HG03442 (cell line): Measurements from ENCODE around the gene JAGN1.
"Not testable (repeated sequence)": the region's sequence is repeated elsewhere in the genome, so short reads cannot be mapped to it uniquely, and the experiment has no call there.

Experiments used
- ATAC-seq: cut with Tn5 transposase; IDR thresholded peaks from one replicate; pipeline ENCODE4 v1.9.1; 2021; ENCODE audit warnings: mild to moderate bottlenecking, moderate library complexity; ENCODE audit not compliant: unreplicated experiment

JAGN1 gene

DNA sequence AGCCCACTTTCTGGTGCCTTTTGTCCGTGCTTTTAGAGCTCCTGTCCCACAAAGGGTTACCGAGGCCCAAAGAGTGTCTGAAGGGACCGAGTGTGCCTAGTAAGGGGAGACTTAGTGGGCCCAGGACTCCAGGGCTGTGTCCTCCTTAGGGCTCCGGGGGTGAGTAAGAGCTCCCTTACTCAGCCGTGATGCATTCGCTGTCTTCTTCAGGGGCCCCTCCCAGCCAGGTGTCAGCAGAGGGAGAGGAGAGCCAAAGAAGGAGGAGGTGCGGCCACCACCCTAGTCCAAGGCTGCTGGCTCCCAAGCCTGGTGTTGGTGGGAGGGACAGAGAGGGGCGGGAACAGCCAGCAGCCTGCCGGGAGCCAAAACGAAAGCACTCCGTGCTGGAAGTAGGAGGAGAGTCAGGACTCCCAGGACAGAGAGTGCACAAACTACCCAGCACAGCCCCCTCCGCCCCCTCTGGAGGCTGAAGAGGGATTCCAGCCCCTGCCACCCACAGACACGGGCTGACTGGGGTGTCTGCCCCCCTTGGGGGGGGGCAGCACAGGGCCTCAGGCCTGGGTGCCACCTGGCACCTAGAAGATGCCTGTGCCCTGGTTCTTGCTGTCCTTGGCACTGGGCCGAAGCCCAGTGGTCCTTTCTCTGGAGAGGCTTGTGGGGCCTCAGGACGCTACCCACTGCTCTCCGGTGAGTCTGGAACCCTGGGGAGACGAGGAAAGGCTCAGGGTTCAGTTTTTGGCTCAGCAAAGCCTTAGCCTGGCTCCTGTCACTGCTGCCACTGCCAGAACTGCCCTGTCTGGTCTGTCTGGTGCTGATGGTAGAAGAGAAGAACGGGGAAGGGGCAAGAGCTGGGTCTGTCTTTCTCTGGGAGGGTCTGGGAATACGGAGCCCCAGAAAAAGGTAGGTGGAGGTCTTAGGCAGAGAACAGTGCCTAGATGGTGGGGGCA is 26.6 kb downstream of the JAGN1 start, which contains the start of gene IL17RC:
Gene IL17RC (plus strand): TSS at position 365 of the 947 bp plus-strand sequence. CDS start 218 bp downstream, at position 583.
- no peak for ATAC-seq

DNA sequence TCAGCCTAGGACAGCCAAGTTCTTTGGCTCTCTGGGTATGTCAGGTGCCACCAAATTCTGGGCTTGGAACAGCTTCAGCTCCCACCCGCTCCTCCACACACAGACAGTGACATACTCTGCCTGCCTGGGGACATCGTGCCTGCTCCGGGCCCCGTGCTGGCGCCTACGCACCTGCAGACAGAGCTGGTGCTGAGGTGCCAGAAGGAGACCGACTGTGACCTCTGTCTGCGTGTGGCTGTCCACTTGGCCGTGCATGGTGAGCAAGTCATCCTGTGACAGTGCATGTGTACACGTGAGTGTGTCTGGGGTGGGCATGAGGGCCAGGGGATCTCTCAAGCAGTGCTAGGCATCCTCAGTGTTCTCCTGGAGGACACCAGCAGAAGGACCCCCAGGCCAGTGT is 27.4 kb downstream of the JAGN1 start:
- ATAC-seq: no peak

DNA sequence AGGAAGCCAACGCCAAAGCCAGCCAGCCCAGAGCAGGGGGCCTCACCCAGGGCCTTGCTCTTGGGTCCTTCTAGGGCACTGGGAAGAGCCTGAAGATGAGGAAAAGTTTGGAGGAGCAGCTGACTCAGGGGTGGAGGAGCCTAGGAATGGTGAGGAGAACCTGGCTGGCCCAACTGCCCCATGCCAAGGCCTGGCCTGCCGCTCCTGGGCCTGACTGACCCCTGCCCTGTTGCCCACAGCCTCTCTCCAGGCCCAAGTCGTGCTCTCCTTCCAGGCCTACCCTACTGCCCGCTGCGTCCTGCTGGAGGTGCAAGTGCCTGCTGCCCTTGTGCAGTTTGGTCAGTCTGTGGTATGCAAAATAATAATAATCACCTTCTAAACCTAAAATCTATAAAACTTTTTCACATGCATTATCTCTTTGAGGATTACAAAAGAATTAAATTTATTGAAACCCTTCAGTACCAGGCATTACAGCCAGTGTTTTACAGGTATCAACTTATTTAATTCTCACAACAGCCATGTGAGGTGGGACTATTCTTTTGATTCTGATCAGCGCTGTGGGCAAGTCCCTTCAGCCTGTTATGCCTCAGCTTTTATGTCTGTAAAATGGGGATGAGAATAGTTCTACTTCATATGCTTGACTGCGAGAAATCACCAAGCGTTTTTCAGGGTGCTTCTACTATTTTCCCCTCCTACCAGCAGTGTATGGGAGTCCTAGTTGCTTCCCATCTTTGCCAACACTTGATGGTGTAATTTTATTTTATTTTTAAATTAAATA is 28.0 kb downstream of the JAGN1 start:
- ATAC-seq: no peak

DNA sequence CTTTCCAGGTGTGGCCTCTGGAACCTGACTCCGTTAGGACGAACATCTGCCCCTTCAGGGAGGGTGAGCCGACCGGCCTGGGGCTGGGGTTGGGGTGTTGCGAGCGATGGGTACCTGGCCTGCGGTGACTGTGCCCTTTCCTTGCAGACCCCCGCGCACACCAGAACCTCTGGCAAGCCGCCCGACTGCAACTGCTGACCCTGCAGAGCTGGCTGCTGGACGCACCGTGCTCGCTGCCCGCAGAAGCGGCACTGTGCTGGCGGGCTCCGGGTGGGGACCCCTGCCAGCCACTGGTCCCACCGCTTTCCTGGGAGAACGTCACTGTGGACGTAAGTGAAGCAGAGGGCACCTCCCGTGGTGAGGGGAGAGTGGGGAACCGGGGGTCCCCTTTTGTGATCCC is 37.7 kb downstream of the JAGN1 start:
- no peak for ATAC-seq

DNA sequence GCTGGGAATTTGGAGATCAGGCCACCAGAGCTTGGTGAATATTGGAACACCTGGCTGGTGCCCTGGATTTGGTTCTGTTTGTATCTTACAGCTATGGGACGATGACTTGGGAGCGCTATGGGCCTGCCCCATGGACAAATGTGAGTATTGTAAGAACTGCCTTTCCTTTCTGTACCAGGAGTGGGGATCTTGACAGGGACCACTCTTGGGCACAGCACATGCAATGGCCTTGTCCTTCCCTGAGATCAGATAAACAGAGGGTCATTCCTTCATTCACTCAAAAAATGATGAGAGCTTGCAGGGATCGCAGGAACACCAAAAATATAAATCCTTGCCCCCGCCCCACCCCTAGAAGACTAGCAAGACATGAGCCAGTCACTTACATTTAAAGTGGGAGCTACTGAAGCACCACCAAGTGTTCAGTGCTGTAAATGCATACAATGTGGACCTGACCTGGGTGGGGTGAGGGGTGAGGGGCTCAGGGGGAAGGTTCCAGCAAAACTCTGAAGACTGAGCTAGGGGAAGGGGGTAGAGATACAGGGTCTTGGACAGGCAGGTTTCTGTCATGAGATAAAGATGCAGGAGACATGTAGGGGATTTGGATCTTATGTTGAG is 40.5 kb downstream of the JAGN1 start:
- ATAC-seq: no peak

DNA sequence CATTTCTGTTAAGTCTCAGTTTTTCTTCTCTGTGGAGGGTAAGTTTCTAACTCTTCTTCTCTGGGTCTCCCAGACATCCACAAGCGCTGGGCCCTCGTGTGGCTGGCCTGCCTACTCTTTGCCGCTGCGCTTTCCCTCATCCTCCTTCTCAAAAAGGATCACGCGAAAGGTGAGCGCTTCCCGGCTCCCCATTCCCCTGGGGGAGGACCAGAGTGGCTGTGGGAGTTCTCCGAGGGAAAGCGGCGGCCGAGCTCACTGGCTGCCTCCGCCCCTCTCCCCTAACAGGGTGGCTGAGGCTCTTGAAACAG is 42.1 kb downstream of the JAGN1 start:
- no peak for ATAC-seq

DNA sequence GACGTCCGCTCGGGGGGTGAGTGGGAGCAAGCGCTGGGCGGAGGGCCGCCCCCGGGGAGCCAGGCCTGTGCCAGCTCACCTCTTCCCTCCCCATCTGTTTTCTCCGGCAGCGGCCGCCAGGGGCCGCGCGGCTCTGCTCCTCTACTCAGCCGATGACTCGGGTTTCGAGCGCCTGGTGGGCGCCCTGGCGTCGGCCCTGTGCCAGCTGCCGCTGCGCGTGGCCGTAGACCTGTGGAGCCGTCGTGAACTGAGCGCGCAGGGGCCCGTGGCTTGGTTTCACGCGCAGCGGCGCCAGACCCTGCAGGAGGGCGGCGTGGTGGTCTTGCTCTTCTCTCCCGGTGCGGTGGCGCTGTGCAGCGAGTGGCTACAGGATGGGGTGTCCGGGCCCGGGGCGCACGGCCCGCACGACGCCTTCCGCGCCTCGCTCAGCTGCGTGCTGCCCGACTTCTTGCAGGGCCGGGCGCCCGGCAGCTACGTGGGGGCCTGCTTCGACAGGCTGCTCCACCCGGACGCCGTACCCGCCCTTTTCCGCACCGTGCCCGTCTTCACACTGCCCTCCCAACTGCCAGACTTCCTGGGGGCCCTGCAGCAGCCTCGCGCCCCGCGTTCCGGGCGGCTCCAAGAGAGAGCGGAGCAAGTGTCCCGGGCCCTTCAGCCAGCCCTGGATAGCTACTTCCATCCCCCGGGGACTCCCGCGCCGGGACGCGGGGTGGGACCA is 42.6 kb downstream of the JAGN1 start:
- ATAC-seq: peak; percentile 60

DNA sequence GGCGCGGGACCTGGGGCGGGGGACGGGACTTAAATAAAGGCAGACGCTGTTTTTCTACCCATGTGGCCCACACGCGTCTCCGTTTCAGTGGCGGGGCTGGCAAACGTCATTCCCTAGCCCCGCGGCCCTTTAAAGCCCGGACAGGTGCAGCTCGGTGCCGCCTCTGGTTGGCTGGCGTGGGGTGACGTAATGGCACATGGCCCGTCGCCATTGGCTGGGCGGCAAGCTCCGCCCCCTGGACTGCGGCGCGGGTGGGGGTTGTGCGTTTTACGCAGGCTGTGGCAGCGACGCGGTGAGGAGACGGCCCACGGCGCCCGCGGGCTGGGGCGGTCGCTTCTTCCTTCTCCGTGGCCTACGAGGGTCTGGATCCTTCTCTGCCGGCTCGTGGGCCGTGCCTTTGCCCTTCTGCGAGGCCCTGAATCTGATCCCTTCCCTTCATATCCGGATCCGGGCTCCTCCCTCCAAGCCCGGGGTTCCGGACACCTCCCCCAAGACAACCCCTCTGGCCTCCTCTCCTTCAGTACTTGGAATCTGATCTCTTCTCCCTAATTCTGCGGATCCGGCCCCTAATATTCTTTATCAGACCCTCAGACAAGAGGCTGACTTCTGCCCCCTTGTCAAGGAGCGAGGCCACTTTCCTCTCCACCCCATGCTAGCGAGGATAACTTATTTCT is 43.3 kb downstream of the JAGN1 start, which contains the start of gene CRELD1:
Gene CRELD1 (plus strand): TSS at position 274 of the 674 bp plus-strand sequence. CDS start 605 bp downstream, outside the sequence.
- peak; percentile 83 for ATAC-seq

DNA sequence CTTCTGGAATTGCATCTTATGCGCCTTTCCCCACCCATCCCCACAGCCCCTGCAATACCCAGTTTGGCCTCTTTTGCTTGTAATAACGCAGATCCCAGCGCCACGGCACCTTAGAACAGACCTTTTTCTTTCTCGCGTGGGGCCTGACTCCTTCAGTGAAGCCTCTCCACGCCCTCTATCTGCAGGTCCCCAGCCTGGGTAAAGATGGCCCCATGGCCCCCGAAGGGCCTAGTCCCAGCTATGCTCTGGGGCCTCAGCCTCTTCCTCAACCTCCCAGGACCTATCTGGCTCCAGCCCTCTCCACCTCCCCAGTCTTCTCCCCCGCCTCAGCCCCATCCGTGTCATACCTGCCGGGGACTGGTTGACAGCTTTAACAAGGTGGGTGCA is 43.8 kb downstream of the JAGN1 start:
- no peak for ATAC-seq

DNA sequence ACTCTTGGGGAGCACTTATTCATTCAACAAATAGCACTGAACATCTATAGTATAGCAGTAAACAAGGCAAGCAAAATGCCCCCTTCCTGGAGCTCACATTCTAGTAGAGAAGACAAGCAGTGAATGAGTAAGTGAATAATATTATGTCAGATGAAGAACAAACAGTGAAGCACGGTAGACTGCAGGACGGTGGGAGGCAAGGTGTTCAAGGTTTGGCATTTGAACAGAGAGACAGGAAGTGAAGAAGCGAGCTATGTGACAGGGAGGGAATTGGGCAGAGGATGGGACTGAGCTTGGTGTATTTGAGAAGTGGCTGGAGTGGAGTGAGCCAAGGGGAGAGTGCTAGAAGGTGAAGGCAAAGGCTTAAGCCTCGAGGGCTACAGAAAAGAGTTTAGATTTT is 44.6 kb downstream of the JAGN1 start:
- ATAC-seq: no peak

DNA sequence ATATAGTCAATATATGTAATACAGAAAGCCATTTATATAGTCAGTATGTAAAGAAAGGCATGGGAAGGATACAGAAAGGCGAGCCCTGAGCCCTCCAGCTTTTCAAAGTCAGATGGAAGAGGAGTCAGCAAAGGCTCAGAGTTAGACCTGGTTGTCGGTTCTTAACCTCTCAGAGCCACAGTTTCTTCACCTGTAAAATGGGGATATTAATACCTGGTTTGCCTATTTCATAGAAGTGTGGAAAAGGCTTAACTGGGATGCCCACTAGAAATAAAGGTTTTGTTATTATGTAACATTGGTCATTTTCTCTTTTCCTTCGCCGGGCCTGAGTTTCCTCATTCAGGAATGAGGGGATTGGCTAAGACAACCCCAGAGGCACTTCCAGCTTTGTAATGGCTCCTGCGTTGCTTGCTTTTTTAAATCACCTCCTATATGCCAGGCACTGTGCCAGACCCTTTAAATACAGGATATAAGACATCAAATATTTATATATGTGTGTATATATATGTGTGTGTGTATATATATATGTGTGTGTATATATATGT is 45.6 kb downstream of the JAGN1 start:
- no peak for ATAC-seq

DNA sequence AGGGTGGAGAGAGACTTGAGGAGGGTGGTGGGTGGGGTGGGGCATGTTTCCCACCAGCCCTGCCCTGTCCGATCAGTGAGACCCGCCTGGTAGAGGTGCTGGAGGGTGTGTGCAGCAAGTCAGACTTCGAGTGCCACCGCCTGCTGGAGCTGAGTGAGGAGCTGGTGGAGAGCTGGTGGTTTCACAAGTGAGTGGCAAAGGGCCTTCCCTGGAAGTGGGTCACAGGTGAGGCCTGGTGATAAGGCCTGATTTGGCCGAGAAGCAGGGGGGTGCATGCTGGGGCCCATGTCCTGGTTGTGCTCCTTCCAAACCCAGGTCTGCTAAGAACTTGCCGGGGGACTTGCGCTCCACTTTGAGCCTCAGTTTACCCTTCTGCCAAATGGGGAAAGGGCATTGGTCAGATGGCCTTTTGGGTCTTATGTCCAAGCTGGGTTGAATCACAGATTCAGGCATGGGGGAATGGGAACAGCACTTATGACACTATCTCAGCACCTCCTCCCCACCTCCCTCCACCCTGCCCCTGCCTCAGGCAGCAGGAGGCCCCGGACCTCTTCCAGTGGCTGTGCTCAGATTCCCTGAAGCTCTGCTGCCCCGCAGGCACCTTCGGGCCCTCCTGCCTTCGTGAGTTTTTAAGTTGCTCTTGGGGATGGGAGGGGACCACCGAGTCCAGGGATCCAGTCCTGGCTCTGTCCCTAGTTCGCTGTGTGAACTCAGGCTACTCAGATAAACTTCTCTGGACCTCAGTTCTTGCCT is 47.3 kb downstream of the JAGN1 start:
- ATAC-seq: no peak

DNA sequence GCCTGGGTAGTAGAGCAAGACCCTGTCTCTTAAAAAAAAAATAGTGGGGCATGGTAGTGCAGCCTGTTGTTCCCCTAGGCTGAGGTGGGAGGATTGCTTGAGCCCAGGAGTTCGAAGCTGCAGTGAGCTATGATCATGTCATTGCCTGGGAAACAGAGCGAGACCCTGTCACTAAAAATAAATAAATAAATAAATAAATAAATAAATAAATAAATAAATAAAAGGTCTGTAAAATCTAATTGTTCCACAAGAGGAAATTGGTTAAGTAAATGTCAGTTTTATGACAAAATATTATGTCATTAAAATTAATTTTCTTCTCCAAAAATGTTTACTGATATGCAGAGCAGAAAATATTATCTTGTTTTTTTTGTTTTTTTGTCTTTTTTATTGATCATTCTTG is 48.6 kb downstream of the JAGN1 start:
- no peak for ATAC-seq

DNA sequence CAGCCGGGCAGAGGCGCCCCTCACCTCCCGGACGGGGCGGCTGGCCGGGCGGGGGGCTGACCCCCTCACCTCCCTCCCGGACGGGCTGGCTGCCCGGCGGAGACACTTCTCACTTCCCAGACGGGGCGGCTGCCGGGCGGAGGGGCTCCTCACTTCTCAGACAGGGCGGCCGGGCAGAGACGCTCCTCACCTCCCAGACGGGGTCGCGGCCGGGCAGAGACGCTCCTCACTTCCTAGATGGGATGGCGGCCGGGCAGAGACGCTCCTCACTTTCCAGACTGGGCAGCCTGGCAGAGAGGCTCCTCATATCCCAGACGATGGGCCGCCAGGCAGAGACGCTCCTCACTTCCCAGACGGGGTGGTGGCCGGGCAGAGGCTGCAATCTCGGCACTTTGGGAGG is 49.5 kb downstream of the JAGN1 start:
- not testable (repeated sequence) for ATAC-seq

DNA sequence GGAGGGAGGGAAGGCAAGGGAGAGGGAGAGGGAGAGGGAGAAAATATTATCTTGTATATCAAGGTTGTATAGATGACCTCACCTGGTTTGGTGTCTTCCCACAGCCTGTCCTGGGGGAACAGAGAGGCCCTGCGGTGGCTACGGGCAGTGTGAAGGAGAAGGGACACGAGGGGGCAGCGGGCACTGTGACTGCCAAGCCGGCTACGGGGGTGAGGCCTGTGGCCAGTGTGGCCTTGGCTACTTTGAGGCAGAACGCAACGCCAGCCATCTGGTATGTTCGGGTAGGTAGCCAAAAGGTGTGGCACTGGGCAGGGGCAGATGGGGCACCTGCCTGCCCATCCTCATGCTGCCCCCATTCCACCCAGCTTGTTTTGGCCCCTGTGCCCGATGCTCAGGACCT is 50.3 kb downstream of the JAGN1 start:
- ATAC-seq: no peak

DNA sequence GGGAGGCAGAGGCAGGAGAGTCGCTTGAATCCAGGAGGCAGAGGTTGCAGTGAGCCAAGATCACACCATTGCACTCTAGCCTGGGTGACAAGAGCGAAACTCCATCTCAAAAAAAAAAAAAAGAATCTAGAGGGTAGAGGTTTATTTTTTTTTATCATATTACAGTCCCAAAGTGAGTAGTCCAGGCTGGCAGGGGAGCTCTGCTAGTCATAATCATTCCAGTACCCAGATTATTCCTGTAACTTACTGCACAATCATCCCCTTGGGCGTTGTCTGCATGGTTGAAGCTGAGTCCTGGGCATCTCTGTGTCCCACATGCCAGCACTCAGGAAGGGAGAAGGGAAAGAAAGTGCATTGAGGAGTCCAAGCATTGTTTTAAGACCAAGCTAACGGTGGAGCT is 51.8 kb downstream of the JAGN1 start:
- ATAC-seq: no peak

DNA sequence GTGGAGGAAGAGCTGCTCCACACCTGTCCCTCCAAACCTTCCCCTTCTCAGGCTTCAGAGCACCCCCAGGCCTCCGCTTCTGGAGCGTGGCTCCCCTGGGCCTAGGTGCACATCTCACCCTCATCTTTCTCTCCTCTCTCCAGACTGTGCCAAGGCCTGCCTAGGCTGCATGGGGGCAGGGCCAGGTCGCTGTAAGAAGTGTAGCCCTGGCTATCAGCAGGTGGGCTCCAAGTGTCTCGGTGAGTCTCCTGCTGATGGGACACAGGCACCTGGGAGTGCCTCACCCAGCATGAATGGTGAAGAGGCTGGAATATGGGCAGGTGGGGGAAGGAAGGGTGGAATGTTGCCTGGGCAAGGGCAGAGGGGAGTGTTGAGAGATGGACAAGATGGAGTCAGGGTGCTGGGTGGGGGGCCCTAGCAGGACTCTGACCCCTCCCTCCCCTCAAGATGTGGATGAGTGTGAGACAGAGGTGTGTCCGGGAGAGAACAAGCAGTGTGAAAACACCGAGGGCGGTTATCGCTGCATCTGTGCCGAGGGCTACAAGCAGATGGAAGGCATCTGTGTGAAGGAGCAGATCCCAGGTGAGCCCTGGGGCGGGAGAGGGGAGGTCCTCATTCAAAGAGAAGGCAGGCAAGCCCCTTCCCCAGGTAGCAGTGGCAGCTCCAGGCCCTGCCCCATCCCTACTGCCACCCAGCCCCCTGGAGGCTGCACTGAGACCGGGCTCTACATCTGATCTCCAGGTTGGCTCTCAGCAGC is 52.7 kb downstream of the JAGN1 start:
- no peak for ATAC-seq
